Upper lobe of right lung (tissue), 1 donor: ENCODE results near the gene ONECUT2. TPM values are rescaled to one million over a fixed set of nuclear protein-coding genes. Genes with fewer than 3 reads are reported as not detected.

ENCODE experiments used
- ATAC-seq: fragments of 200-7000 bp; cut with Tn5 transposase; one replicate; pipeline ENCODE4 v1.9.1; 2020; ENCODE audit warnings: mild to moderate bottlenecking, moderate library complexity
- DNase-seq: peaks from one replicate; pipeline ENCODE4 v3.0.0-alpha.2; 2020
- H3K27ac ChIP-seq: fragments of 200-600 bp; one replicate; pipeline ENCODE4 v1.8.0; 2022
- H3K27me3 ChIP-seq: fragments of 200-600 bp; one replicate; pipeline ENCODE4 v1.8.0; 2022; ENCODE audit warnings: mild to moderate bottlenecking
- H3K36me3 ChIP-seq: fragments of 200-600 bp; one replicate; pipeline ENCODE4 v1.8.0; 2022
- H3K4me1 ChIP-seq: fragments of 200-600 bp; one replicate; pipeline ENCODE4 v1.8.0; 2022
- H3K4me3 ChIP-seq: fragments of 200-600 bp; one replicate; pipeline ENCODE4 v1.8.0; 2022; ENCODE audit warnings: mild to moderate bottlenecking
- H3K9me3 ChIP-seq: fragments of 200-600 bp; one replicate; pipeline ENCODE4 v1.8.0; 2022
- CTCF ChIP-seq: fragments of 200-600 bp; IDR thresholded peaks from one replicate; pipeline ENCODE4 v1.8.0; 2022; ENCODE audit warnings: antibody characterized with exemption
- intact Hi-C: fragments of 100-400 bp; cut with DNase I; formaldehyde crosslinking; loops from one replicate; pipeline ENCODE4 v1.11.0; 2022
- total RNA-seq: library from RNA; stranded (reverse); fragmentation: NEBNext Ultra II Directional; extraction: Animal tissue kit (Norgen Biotek cat#: 25700); gene quantifications from one replicate; pipeline ENCODE4 v1.2.1, GENCODE V29; 2021
- donor health status: DM: no; HTN: yes; CAD: no; lungs with severe emphysema.

The ONECUT2 gene
- total RNA-seq, 1 donor from 2014 or later = 0.03 TPM

DNA sequence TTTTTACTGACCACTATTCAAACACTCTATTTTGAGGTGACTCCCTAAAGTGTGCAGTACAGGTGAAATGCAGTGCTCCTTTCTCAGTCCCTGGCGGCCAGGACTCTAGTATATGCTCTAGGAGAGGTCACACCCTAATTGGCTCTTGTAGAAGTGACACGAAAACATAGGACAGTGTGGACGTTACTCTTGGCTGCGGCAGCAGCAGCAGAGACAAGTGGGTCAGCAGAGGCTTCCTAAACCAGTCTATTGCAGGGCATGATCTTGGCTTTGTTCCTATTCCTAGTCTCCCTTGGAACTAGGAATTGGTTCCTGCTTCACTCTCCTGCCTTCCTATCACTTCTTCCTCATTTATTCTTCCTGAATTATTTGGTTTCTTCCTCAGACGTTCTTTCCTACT lies 10.1 kb upstream of the ONECUT2 start:
- H3K36me3 ChIP-seq = no peaks in the 10 kb centered on the region
- ATAC-seq (no peak), DNase-seq (no peak)
- no peak for TF ChIP-seq CTCF
- no peak overlapping the region for H3K27ac ChIP-seq
- no peaks in the 10 kb centered on the region for H3K9me3 ChIP-seq
- intact Hi-C loops = no loop called here
- peaks cover 59% of the 10 kb centered on the region for H3K27me3 ChIP-seq
- no peak overlapping the region for H3K4me3 ChIP-seq
- H3K4me1 ChIP-seq = no peaks in the 10 kb centered on the region

GRCh38 chr18:57426187-57426586 lies 9.0 kb upstream of the ONECUT2 start:
- peaks cover 70% of the 10 kb centered on the region for H3K27me3 ChIP-seq
- intact Hi-C loops = no loop called here

GRCh38 chr18:57427429-57428201 lies 7.6 kb upstream of the ONECUT2 start:
- peak; percentile 68 for ATAC-seq
- intact Hi-C loops = no loop called here
- TF ChIP-seq CTCF = no peak
- no peaks in the 10 kb centered on the region for H3K36me3 ChIP-seq
- peaks cover 84% of the 10 kb centered on the region for H3K27me3 ChIP-seq
- no peaks in the 10 kb centered on the region for H3K9me3 ChIP-seq
- no peak for DNase-seq
- H3K4me3 ChIP-seq = peak overlapping the region; percentile 15
- no peaks in the 10 kb centered on the region for H3K4me1 ChIP-seq
- no peak overlapping the region for H3K27ac ChIP-seq

More at GRCh38 chr18:57426187-57426586, 9.0 kb upstream of the ONECUT2 start:
- Histone ChIP-seq H3K27ac (no peak overlapping the region), H3K9me3 (no peaks in the 10 kb centered on the region), H3K36me3 (no peaks in the 10 kb centered on the region), H3K4me1 (no peaks in the 10 kb centered on the region), H3K4me3 (no peak overlapping the region)
- no peak for TF ChIP-seq CTCF
- no peak for ATAC-seq
- no peak for DNase-seq

GRCh38 chr18:57428221-57429150 lies 6.7 kb upstream of the ONECUT2 start:
- no peak overlapping the region for H3K27ac ChIP-seq

More at GRCh38 chr18:57428221-57429150, 6.7 kb upstream of the ONECUT2 start:
- DNase-seq = no peak
- Histone ChIP-seq H3K9me3 (no peaks in the 10 kb centered on the region), H3K36me3 (no peaks in the 10 kb centered on the region), H3K4me1 (no peaks in the 10 kb centered on the region), H3K4me3 (no peak overlapping the region), H3K27me3 (peaks cover 93% of the 10 kb centered on the region)
- peak; percentile 28 for ATAC-seq
- intact Hi-C loops = no loop called here
- TF ChIP-seq CTCF = no peak
